ENCODE measurements around the gene ANKLE1.

ANKLE1 gene

GRCh38 chr19:17332360-17332676 lies 50.6 kb downstream of the ANKLE1 start:
- no peak overlapping the region for H3K4me3 ChIP-seq (ENCODE audit: severe bottlenecking)
- ATAC-seq (ENCODE audit: low read depth) (no peak), DNase-seq (ENCODE audit: low spot score) (no peak)
- H3K4me1 ChIP-seq (ENCODE audit: insufficient read depth, poor library complexity, severe bottlenecking): no peaks in the 10 kb centered on the region
- no peak for TF ChIP-seq CTCF (IDR thresholded peaks at IDR 0.05; ENCODE audit: poor library complexity, severe bottlenecking)
- no peaks in the 10 kb centered on the region for H3K27me3 ChIP-seq (ENCODE audit: insufficient read depth, poor library complexity, severe bottlenecking)
- H3K9me3 ChIP-seq (ENCODE audit: severe bottlenecking): no peaks in the 10 kb centered on the region
- H3K36me3 ChIP-seq (ENCODE audit: low read depth): peaks cover 6% of the 10 kb centered on the region
- no peak overlapping the region for H3K27ac ChIP-seq (ENCODE audit: poor library complexity, severe bottlenecking)

GRCh38 chr19:17332677-17333581 lies 51.2 kb downstream of the ANKLE1 start:
- ATAC-seq (ENCODE audit: low read depth) (no peak), DNase-seq (ENCODE audit: low spot score) (peak; percentile 69)
- no peaks in the 10 kb centered on the region for H3K27me3 ChIP-seq (ENCODE audit: insufficient read depth, poor library complexity, severe bottlenecking)
- no peaks in the 10 kb centered on the region for H3K4me1 ChIP-seq (ENCODE audit: insufficient read depth, poor library complexity, severe bottlenecking)
- H3K9me3 ChIP-seq (ENCODE audit: severe bottlenecking): no peaks in the 10 kb centered on the region
- H3K27ac ChIP-seq (ENCODE audit: poor library complexity, severe bottlenecking): no peak overlapping the region
- no peak for TF ChIP-seq CTCF (IDR thresholded peaks at IDR 0.05; ENCODE audit: poor library complexity, severe bottlenecking)
- H3K4me3 ChIP-seq (ENCODE audit: severe bottlenecking): no peak overlapping the region
- peaks cover 6% of the 10 kb centered on the region for H3K36me3 ChIP-seq (ENCODE audit: low read depth)

GRCh38 chr19:17333611-17334413 lies 52.1 kb downstream of the ANKLE1 start:
- Histone ChIP-seq H3K9me3 (ENCODE audit: severe bottlenecking) (no peaks in the 10 kb centered on the region), H3K36me3 (ENCODE audit: low read depth) (peaks cover 13% of the 10 kb centered on the region), H3K27me3 (ENCODE audit: insufficient read depth, poor library complexity, severe bottlenecking) (no peaks in the 10 kb centered on the region), H3K27ac (ENCODE audit: poor library complexity, severe bottlenecking) (peak overlapping the region; percentile 57), H3K4me1 (ENCODE audit: insufficient read depth, poor library complexity, severe bottlenecking) (no peaks in the 10 kb centered on the region), H3K4me3 (ENCODE audit: severe bottlenecking) (peak overlapping the region; percentile 65)
- TF ChIP-seq CTCF (IDR thresholded peaks at IDR 0.05; ENCODE audit: poor library complexity, severe bottlenecking): no peak
- peak; percentile 21 for ATAC-seq (ENCODE audit: low read depth)
- DNase-seq (ENCODE audit: low spot score): peak; percentile 77

GRCh38 chr19:17334414-17335409 lies 53.0 kb downstream of the ANKLE1 start, which contains the start of gene ANO8:
Gene ANO8, minus strand, starts transcription at chr19:17334855. Its CDS starts 185 bp downstream, at chr19:17334670.
- peaks cover 14% of the 10 kb centered on the region for H3K36me3 ChIP-seq (ENCODE audit: low read depth)
- ATAC-seq (ENCODE audit: low read depth) (peak; percentile 64), DNase-seq (ENCODE audit: low spot score) (peak; percentile 97)
- no peaks in the 10 kb centered on the region for H3K4me1 ChIP-seq (ENCODE audit: insufficient read depth, poor library complexity, severe bottlenecking)
- peak within 1 kb of the TSS; percentile 65 for H3K4me3 ChIP-seq (ENCODE audit: severe bottlenecking)
- no peaks in the 10 kb centered on the region for H3K9me3 ChIP-seq (ENCODE audit: severe bottlenecking)
- peak within 1 kb of the TSS; percentile 57 for H3K27ac ChIP-seq (ENCODE audit: poor library complexity, severe bottlenecking)
- H3K27me3 ChIP-seq (ENCODE audit: insufficient read depth, poor library complexity, severe bottlenecking): no peaks in the 10 kb centered on the region
- no peak for TF ChIP-seq CTCF (IDR thresholded peaks at IDR 0.05; ENCODE audit: poor library complexity, severe bottlenecking)
